MM.1S (cell line): ENCODE results near the gene GYS2.

Experiments
- DNase-seq: peaks from one replicate; pipeline ENCODE4 v3.0.0-alpha.2; 2015
- H2AFZ ChIP-seq: fragments of 300-600 bp; sonication (generic); 2 replicates; pipeline ENCODE4 v1.6.0; 2016; ENCODE audit warnings: antibody characterized with exemption, low read length
- H3F3A ChIP-seq: fragments of 300-600 bp; sonication (generic); 2 replicates; pipeline ENCODE4 v1.6.1; 2016; ENCODE audit warnings: mild to moderate bottlenecking, antibody characterized with exemption, low read length, moderate library complexity, mixed read lengths; ENCODE audit not compliant: insufficient read depth
- H3K27ac ChIP-seq: fragments of 300-600 bp; sonication (generic); 2 replicates; pipeline ENCODE4 v1.5.1; 2016; ENCODE audit warnings: mild to moderate bottlenecking, low read length
- H3K27me3 ChIP-seq: fragments of 300-600 bp; sonication (generic); replicated peaks from 2 replicates; pipeline ENCODE4 v1.6.0; 2016; ENCODE audit warnings: low read length; ENCODE audit not compliant: insufficient read depth
- H3K36me3 ChIP-seq: fragments of 300-600 bp; sonication (generic); replicated peaks from 2 replicates; pipeline ENCODE4 v1.6.1; 2016; ENCODE audit warnings: mild to moderate bottlenecking, low read length, mixed read lengths; ENCODE audit not compliant: insufficient read depth
- H3K4me1 ChIP-seq: fragments of 300-600 bp; sonication (generic); 2 replicates; pipeline ENCODE4 v1.6.1; 2016; ENCODE audit warnings: low read length, mixed read lengths
- H3K4me2 ChIP-seq: fragments of 300-600 bp; sonication (generic); 2 replicates; pipeline ENCODE4 v1.6.0; 2016; ENCODE audit warnings: low read depth, low read length
- H3K4me3 ChIP-seq: fragments of 300-600 bp; sonication (generic); 2 replicates; pipeline ENCODE4 v1.5.1; 2016; ENCODE audit warnings: low read length, mixed read lengths
- H3K79me2 ChIP-seq: fragments of 300-600 bp; sonication (generic); 2 replicates; pipeline ENCODE4 v1.6.1; 2016; ENCODE audit warnings: mixed run types, low read length, mixed read lengths
- H3K9ac ChIP-seq: fragments of 300-600 bp; sonication (generic); 2 replicates; pipeline ENCODE4 v1.6.1; 2016; ENCODE audit warnings: low read length, mixed read lengths
- H3K9me2 ChIP-seq: fragments of 300-600 bp; sonication (generic); replicated peaks from 2 replicates; pipeline ENCODE4 v1.6.1; 2016; ENCODE audit warnings: mild to moderate bottlenecking, low read length, mixed read lengths; ENCODE audit not compliant: insufficient read depth
- H3K9me3 ChIP-seq: fragments of 300-600 bp; sonication (generic); replicated peaks from 2 replicates; pipeline ENCODE4 v1.6.1; 2016; ENCODE audit warnings: mild to moderate bottlenecking, low read length, mixed read lengths; ENCODE audit not compliant: insufficient read depth
- H4K20me1 ChIP-seq: fragments of 300-600 bp; sonication (generic); 2 replicates; pipeline ENCODE4 v1.6.1; 2016; ENCODE audit warnings: mild to moderate bottlenecking, low read length, moderate library complexity, mixed read lengths; ENCODE audit not compliant: insufficient read depth
- CTCF ChIP-seq: fragments of 300-600 bp; sonication (generic); IDR thresholded peaks from 2 replicates; pipeline ENCODE4 v1.5.1; 2016; ENCODE audit warnings: antibody characterized with exemption, low read length, mixed read lengths
- EZH2 ChIP-seq: fragments of 300-600 bp; sonication (generic); optimal IDR thresholded peaks from 2 replicates; pipeline ENCODE3; 2017; ENCODE audit warnings: low read depth, mild to moderate bottlenecking, antibody characterized with exemption, low read length, mixed read lengths
- EZH2phosphoT487 ChIP-seq: fragments of 300-600 bp; sonication (generic); IDR thresholded peaks from 2 replicates; pipeline ENCODE4 v1.6.1; 2018; ENCODE audit warnings: antibody characterized with exemption, low read length

The GYS2 gene

GRCh38 chr12:21526053-21526452 is 78.6 kb downstream of the GYS2 start, which contains the start of gene SPX:
SPX (plus strand) TSS chr12:21526296; CDS start chr12:21526473, 177 bp downstream.
- H3K4me3 ChIP-seq, result no peak within 1 kb of the TSS
- no peak within 1 kb of the TSS for H3K27ac ChIP-seq
- no peaks in the 10 kb centered on the region for H3K9me2 ChIP-seq
- no peak within 1 kb of the TSS for H3K4me2 ChIP-seq
- no peaks in the 10 kb centered on the region for H3K36me3 ChIP-seq
- no peaks in the 10 kb centered on the region for H3K27me3 ChIP-seq
- no peaks in the 10 kb centered on the region for H3K9me3 ChIP-seq
- no peaks in the 10 kb centered on the region for H3K4me1 ChIP-seq
- no peaks in the 10 kb centered on the region for H3K79me2 ChIP-seq
- H3F3A ChIP-seq, result no peaks in the 10 kb centered on the region
- H2AFZ ChIP-seq, result 0 out of 2 replicates have a peak within 1 kb of the TSS, but pooled peaks have one; percentile 90
- DNase-seq, result no peak
- TF ChIP-seq CTCF (no peak), EZH2phosphoT487 (no peak), EZH2 (no peak)
- no peaks in the 10 kb centered on the region for H4K20me1 ChIP-seq
- H3K9ac ChIP-seq, result no peak within 1 kb of the TSS

- Histone ChIP-seq H3K4me1 (no peaks in the 10 kb centered on the region), H3K9me3 (no peaks in the 10 kb centered on the region), H3K79me2 (no peaks in the 10 kb centered on the region), H3K36me3 (no peaks in the 10 kb centered on the region), H3K27ac (no peak overlapping the region), H3K9ac (no peak overlapping the region), H3K9me2 (no peaks in the 10 kb centered on the region), H4K20me1 (no peaks in the 10 kb centered on the region), H2AFZ (no peak overlapping the region), H3K4me3 (no peak overlapping the region), H3K27me3 (no peaks in the 10 kb centered on the region), H3K4me2 (no peak overlapping the region), H3F3A (no peaks in the 10 kb centered on the region)
- TF ChIP-seq EZH2 (no peak), EZH2phosphoT487 (no peak), CTCF (no peak)
- DNase-seq, result no peak
Observed at GRCh38 chr12:21523148-21523547, 81.5 kb downstream of the GYS2 start.

- DNase-seq, result no peak
- no peak overlapping the region for H3K4me3 ChIP-seq
- H3K79me2 ChIP-seq, result no peaks in the 10 kb centered on the region
- H3K27ac ChIP-seq, result no peak overlapping the region
- no peaks in the 10 kb centered on the region for H3K4me1 ChIP-seq
- TF ChIP-seq EZH2phosphoT487 (no peak), EZH2 (no peak), CTCF (no peak)
- H4K20me1 ChIP-seq, result no peaks in the 10 kb centered on the region
- H3K9me3 ChIP-seq, result no peaks in the 10 kb centered on the region
- no peaks in the 10 kb centered on the region for H3K27me3 ChIP-seq
- H3K36me3 ChIP-seq, result no peaks in the 10 kb centered on the region
- H3K9ac ChIP-seq, result no peak overlapping the region
- H3K9me2 ChIP-seq, result no peaks in the 10 kb centered on the region
- no peak overlapping the region for H3K4me2 ChIP-seq
- no peaks in the 10 kb centered on the region for H3F3A ChIP-seq
- H2AFZ ChIP-seq, result no peak overlapping the region
Observed at GRCh38 chr12:21521541-21521940, 83.1 kb downstream of the GYS2 start.
